ENCODE measurements around the gene TRNT1. TPM values are rescaled to one million over a fixed set of nuclear protein-coding genes. Genes with fewer than 3 reads are reported as not detected.

The TRNT1 gene
- total RNA-seq, 1 donor from 2014 or later = 34.4 TPM

DNA sequence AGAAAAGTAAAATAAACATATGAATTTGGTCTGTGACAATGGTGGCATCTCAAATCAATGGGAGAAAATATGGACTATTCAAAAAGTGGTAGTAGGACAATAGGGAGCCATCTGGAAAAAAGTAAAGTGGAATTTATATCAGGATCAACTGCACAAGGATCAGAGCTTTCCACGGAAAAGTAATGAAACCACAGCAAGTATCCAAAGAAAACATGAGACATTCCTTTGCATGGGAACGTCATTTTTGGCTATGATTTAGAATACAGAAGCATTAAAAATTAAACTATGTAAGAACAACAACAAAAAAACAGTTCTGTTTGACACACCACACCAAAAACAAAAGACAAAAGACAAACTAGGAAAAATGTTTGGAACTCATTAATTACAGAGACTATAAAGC, 34.1 kb downstream of the TRNT1 start:
- Mint-ChIP-seq H3K36me3 (peaks cover 50% of the 10 kb centered on the region), H3K4me3 (no peak overlapping the region), H3K4me1 (no peaks in the 10 kb centered on the region), H3K27ac (peak overlapping the region; percentile 7), H3K27me3 (ENCODE audit: low read depth) (no peaks in the 10 kb centered on the region), H3K9me3 (peaks cover 18% of the 10 kb centered on the region)
- DNase-seq (ENCODE audit: low spot score in 2 of 2, unreplicated experiment in 2 of 2) = no peak
- TF ChIP-seq, protein P1, sequence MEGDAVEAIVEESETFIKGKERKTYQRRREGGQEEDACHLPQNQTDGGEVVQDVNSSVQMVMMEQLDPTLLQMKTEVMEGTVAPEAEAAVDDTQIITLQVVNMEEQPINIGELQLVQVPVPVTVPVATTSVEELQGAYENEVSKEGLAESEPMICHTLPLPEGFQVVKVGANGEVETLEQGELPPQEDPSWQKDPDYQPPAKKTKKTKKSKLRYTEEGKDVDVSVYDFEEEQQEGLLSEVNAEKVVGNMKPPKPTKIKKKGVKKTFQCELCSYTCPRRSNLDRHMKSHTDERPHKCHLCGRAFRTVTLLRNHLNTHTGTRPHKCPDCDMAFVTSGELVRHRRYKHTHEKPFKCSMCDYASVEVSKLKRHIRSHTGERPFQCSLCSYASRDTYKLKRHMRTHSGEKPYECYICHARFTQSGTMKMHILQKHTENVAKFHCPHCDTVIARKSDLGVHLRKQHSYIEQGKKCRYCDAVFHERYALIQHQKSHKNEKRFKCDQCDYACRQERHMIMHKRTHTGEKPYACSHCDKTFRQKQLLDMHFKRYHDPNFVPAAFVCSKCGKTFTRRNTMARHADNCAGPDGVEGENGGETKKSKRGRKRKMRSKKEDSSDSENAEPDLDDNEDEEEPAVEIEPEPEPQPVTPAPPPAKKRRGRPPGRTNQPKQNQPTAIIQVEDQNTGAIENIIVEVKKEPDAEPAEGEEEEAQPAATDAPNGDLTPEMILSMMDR (IDR thresholded peaks at IDR 0.05; ENCODE audit: unreplicated experiment) = no peak

DNA sequence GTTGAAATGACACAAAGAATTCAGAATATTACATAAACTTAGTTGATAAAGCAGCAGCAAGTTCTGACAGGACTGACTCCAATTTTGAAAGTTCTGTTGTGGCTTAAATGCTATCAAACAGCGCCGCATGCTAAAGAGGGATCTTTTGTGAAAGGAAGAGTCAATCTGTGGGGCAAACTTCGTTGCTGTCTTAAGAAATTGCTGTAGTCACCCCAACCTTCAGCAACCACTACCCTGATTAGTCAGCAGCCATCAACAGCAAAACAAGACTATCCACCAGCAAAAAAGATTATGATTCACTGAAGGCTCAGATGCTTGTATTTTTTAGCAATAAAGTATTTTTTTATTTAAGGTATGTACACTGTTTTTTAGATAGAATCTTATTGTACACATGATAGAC, 38.5 kb downstream of the TRNT1 start:
- peaks cover 56% of the 10 kb centered on the region for H3K36me3 Mint-ChIP-seq
- no peak overlapping the region for H3K27ac Mint-ChIP-seq
- H3K4me1 Mint-ChIP-seq = no peaks in the 10 kb centered on the region
- H3K9me3 Mint-ChIP-seq = peaks cover 25% of the 10 kb centered on the region
- H3K27me3 Mint-ChIP-seq (ENCODE audit: low read depth) = no peaks in the 10 kb centered on the region
- no peak for DNase-seq (ENCODE audit: low spot score in 2 of 2, unreplicated experiment in 2 of 2)
- TF ChIP-seq, protein P1 (IDR thresholded peaks at IDR 0.05; ENCODE audit: unreplicated experiment) = no peak
- no peak overlapping the region for H3K4me3 Mint-ChIP-seq

GRCh38 chr3:3165650-3166049, 38.9 kb downstream of the TRNT1 start:
- TF ChIP-seq, protein P1 (IDR thresholded peaks at IDR 0.05; ENCODE audit: unreplicated experiment) = no peak
- Mint-ChIP-seq H3K27ac (no peak overlapping the region), H3K4me1 (no peaks in the 10 kb centered on the region), H3K9me3 (peaks cover 25% of the 10 kb centered on the region), H3K36me3 (peaks cover 56% of the 10 kb centered on the region), H3K27me3 (ENCODE audit: low read depth) (no peaks in the 10 kb centered on the region), H3K4me3 (no peak overlapping the region)
- DNase-seq (ENCODE audit: low spot score in 2 of 2, unreplicated experiment in 2 of 2) = no peak

DNA sequence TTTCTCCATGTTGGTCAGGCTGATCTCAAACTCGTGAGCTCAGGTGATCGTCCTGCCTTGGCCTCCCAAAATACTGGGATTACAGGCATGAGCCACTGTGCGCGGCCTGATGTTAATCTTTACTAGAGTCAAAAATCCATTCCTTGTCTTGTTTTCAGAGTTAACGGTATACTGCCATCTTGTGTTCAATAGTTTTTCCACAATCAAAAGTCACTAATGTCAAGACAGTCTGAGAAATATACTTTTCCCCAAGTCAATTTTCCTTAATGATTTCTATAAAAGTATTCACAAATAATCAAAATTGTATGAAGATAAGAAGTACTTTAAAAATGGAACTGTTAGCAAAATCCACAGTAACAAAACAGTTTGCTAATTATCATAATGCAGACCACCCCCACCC, 44.3 kb downstream of the TRNT1 start:
- no peak for DNase-seq (ENCODE audit: low spot score in 2 of 2, unreplicated experiment in 2 of 2)
- TF ChIP-seq, protein P1 (IDR thresholded peaks at IDR 0.05; ENCODE audit: unreplicated experiment) = peak; percentile 17
- H3K36me3 Mint-ChIP-seq = peaks cover 29% of the 10 kb centered on the region
- H3K9me3 Mint-ChIP-seq = peaks cover 5% of the 10 kb centered on the region
- no peak overlapping the region for H3K4me3 Mint-ChIP-seq
- no peak overlapping the region for H3K27ac Mint-ChIP-seq
- H3K4me1 Mint-ChIP-seq = no peaks in the 10 kb centered on the region
- H3K27me3 Mint-ChIP-seq (ENCODE audit: low read depth) = no peaks in the 10 kb centered on the region

GRCh38 chr3:3172627-3173026, 45.9 kb downstream of the TRNT1 start:
- no peak overlapping the region for H3K27ac Mint-ChIP-seq

More at GRCh38 chr3:3172627-3173026, 45.9 kb downstream of the TRNT1 start:
- Mint-ChIP-seq H3K36me3 (peaks cover 17% of the 10 kb centered on the region), H3K27me3 (ENCODE audit: low read depth) (no peaks in the 10 kb centered on the region), H3K9me3 (no peaks in the 10 kb centered on the region), H3K4me1 (peaks cover under 1% of the 10 kb centered on the region), H3K4me3 (no peak overlapping the region)
- no peak for DNase-seq (ENCODE audit: low spot score in 2 of 2, unreplicated experiment in 2 of 2)
- TF ChIP-seq, protein P1 (IDR thresholded peaks at IDR 0.05; ENCODE audit: unreplicated experiment) = no peak

All from mesothelial cell of epicardium (in vitro differentiated cells).